NB4 (cell line): ENCODE measurements around the gene WNT10A.

Experiments
- CTCF ChIP-seq: IDR thresholded peaks from one replicate; pipeline ENCODE4 v1.5.1; 2012; ENCODE audit warnings: low read depth, low read length
- MYC ChIP-seq: IDR thresholded peaks from 2 replicates; pipeline ENCODE4 v1.6.1; 2011; ENCODE audit warnings: low read depth, low read length
- POLR2A ChIP-seq: IDR thresholded peaks from 2 replicates; pipeline ENCODE4 v1.6.1; 2011; ENCODE audit warnings: mild to moderate bottlenecking; ENCODE audit not compliant: insufficient read length; ENCODE audit errors: extremely low read depth

GRCh38 chr2:218831378-218831990 lies 49.2 kb upstream of the WNT10A start, which contains the start of gene PRKAG3:
- no peak for TF ChIP-seq CTCF
- TF ChIP-seq MYC: no peak
- no peak for TF ChIP-seq POLR2A
